Panc1 (cell line): ENCODE data around the gene DCAF11. TPM values are rescaled to one million over a fixed set of nuclear protein-coding genes. Genes with fewer than 3 reads are reported as not detected.

Experiments used
- ATAC-seq: fragments of 200-7000 bp; cut with Tn5 transposase; 2 replicates; pipeline ENCODE4 v1.9.1; 2020; ENCODE audit warnings: mild to moderate bottlenecking, moderate library complexity
- BruUV-seq: library from RNA; stranded (reverse); fragments of 400-500 nt; replicated peaks from 2 replicates; lab custom pipeline; 2021; lab: Mats Ljungman, UMichigan
- CTCF ChIA-PET: fragments of 300-600 bp; sonication (Branson Sonifier 250); formaldehyde crosslinking; loops from one replicate; lab custom pipeline; 2022; ENCODE audit warnings: antibody characterized with exemption; lab: Charles Lee
- POLR2A ChIA-PET: fragments of 300-600 bp; sonication (Branson Sonifier 250); formaldehyde crosslinking; loops from one replicate; lab custom pipeline; 2022; ENCODE audit warnings: antibody characterized with exemption; lab: Charles Lee
- DNase-seq: peaks from one replicate; pipeline ENCODE4 v3.0.0-alpha.2; 2010; ENCODE audit warnings: low read depth, low spot score
- H3K27ac ChIP-seq: 2 replicates; pipeline ENCODE4 v1.5.1; 2011; ENCODE audit warnings: mild to moderate bottlenecking, low read length, inconsistent platforms
- H3K27me3 ChIP-seq: fragments of 200-500 bp; sonication (Bioruptor generic); 2 replicates; pipeline ENCODE4 v1.6.0; 2014; ENCODE audit warnings: low read length, inconsistent platforms; ENCODE audit not compliant: control insufficient read depth, insufficient read depth
- H3K36me3 ChIP-seq: fragments of 200-500 bp; sonication (Bioruptor generic); 2 replicates; pipeline ENCODE4 v1.5.1; 2014; ENCODE audit warnings: inconsistent platforms, mild to moderate bottlenecking, low read length, moderate library complexity; ENCODE audit not compliant: control insufficient read depth, insufficient read depth
- H3K4me1 ChIP-seq: 2 replicates; pipeline ENCODE4 v1.5.1; 2011; ENCODE audit warnings: inconsistent platforms, mild to moderate bottlenecking, low read length, moderate library complexity; ENCODE audit not compliant: control insufficient read depth, insufficient read depth
- H3K4me3 ChIP-seq, 2 experiments: 2 replicates each; pipeline ENCODE4 v1.5.1; 2011 to 2012; ENCODE audit warnings: low read depth in 2 of 2, low read length in 2 of 2, mild to moderate bottlenecking in 2 of 2, inconsistent platforms in 1 of 2, moderate library complexity in 1 of 2
- H3K9me3 ChIP-seq: fragments of 200-500 bp; sonication (Bioruptor generic); 2 replicates; pipeline ENCODE4 v1.5.1; 2014; ENCODE audit warnings: low read depth, mild to moderate bottlenecking, inconsistent platforms, low read length, moderate library complexity; ENCODE audit not compliant: control insufficient read depth, insufficient read depth
- POLR2AphosphoS5 ChIP-seq: IDR thresholded peaks from 2 replicates; pipeline ENCODE4 v1.6.1; 2012; ENCODE audit warnings: mild to moderate bottlenecking, low read depth, low read length, moderate library complexity
- SIN3A ChIP-seq: IDR thresholded peaks from 2 replicates; pipeline ENCODE4 v1.6.1; 2012; ENCODE audit warnings: low read depth, mild to moderate bottlenecking, low read length, moderate library complexity, borderline replicate concordance; ENCODE audit not compliant: insufficient read depth
- TCF7L2 ChIP-seq: IDR thresholded peaks from 2 replicates; pipeline ENCODE4 v1.6.1; 2011; ENCODE audit warnings: mild to moderate bottlenecking, low read depth, low read length, inconsistent platforms
- in situ Hi-C: cut with HindIII; loops from 2 replicates; pipeline ENCODE4 v1.10.0; 2016; ENCODE audit warnings: low sequenced_read_pairs, low pct_unique_long_range_greater_than_20kb
- intact Hi-C: fragments of 100-400 bp; cut with micrococcal nuclease; formaldehyde crosslinking; loops from one replicate; pipeline ENCODE4 v1.10.0; 2022; ENCODE audit not compliant: unreplicated experiment
- total RNA-seq: library from RNA; stranded (reverse); gene quantifications from one replicate; pipeline ENCODE4 v1.2.1, GENCODE V29; 2021; ENCODE audit not compliant: unreplicated experiment
- TF ChIP-seq, protein P1 (sequence below): fragments of 450-650 bp; IDR thresholded peaks from 2 replicates; pipeline ENCODE4 v1.5.1; 2017; ENCODE audit warnings: mild to moderate bottlenecking
- TF ChIP-seq, protein P2 (sequence below), 2 experiments: IDR thresholded peaks; 2 replicates each; pipeline ENCODE4 v1.6.1; 2011 to 2012; ENCODE audit warnings: low read depth in 2 of 2, control low read depth in 1 of 2, low read length in 1 of 2, mild to moderate bottlenecking in 1 of 2, moderate library complexity in 1 of 2; ENCODE audit not compliant: insufficient read depth in 1 of 2

The DCAF11 gene
- total RNA-seq, 1 experiment from 2014 or later, result 37.4 TPM

DNA sequence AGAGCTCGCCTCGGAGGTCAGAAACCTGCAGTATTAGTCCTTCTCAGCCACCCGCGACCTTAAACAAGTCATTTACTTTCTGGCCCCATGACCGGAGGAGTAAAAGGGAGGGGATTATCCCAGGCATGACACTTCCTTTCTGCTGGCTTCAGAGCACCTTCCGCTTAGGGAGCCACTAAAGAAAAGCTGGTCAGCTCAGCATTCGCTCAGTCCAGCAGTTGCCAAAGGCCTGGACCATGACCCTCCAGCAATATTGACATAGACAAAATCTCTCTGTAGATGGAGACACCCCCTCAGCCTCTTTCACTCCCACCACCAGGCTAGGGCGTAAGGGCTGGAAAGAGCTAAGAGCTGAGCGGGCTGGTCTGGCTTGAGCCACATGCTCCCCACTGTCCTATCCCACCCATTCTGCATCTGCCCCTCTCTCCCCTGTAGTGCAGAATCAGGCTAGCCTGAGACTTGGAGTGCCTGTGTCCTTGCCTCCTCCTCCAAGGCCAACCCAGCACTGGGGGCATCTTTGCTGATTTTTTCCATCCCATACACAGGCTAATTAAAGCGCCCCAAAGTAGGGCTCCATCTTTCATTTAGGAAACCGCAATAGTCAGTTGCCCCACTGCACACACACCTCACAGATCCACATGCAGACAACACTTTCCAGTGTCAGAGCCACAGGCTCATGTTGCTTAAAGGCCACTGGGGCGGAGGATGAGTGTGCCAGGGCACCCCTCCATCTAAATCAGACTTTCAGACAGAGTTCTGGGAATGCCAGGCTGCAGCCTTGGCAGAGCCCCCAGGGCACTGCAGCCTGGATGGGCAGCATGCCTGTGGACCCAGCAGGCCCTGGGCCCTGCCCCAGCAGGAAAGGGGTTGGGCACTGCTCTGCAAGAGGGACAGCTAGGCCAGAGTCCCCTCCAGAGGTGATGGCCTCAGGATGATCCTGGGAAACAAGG lies 47.2 kb upstream of the DCAF11 start:
- in situ Hi-C loops (no loop called here), intact Hi-C loops (no loop called here)
- TF ChIP-seq POLR2AphosphoS5 (no peak), TCF7L2 (no peak), SIN3A (no peak)
- TF ChIP-seq, protein P1, sequence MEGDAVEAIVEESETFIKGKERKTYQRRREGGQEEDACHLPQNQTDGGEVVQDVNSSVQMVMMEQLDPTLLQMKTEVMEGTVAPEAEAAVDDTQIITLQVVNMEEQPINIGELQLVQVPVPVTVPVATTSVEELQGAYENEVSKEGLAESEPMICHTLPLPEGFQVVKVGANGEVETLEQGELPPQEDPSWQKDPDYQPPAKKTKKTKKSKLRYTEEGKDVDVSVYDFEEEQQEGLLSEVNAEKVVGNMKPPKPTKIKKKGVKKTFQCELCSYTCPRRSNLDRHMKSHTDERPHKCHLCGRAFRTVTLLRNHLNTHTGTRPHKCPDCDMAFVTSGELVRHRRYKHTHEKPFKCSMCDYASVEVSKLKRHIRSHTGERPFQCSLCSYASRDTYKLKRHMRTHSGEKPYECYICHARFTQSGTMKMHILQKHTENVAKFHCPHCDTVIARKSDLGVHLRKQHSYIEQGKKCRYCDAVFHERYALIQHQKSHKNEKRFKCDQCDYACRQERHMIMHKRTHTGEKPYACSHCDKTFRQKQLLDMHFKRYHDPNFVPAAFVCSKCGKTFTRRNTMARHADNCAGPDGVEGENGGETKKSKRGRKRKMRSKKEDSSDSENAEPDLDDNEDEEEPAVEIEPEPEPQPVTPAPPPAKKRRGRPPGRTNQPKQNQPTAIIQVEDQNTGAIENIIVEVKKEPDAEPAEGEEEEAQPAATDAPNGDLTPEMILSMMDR, result no peak
- TF ChIP-seq, protein P2, sequence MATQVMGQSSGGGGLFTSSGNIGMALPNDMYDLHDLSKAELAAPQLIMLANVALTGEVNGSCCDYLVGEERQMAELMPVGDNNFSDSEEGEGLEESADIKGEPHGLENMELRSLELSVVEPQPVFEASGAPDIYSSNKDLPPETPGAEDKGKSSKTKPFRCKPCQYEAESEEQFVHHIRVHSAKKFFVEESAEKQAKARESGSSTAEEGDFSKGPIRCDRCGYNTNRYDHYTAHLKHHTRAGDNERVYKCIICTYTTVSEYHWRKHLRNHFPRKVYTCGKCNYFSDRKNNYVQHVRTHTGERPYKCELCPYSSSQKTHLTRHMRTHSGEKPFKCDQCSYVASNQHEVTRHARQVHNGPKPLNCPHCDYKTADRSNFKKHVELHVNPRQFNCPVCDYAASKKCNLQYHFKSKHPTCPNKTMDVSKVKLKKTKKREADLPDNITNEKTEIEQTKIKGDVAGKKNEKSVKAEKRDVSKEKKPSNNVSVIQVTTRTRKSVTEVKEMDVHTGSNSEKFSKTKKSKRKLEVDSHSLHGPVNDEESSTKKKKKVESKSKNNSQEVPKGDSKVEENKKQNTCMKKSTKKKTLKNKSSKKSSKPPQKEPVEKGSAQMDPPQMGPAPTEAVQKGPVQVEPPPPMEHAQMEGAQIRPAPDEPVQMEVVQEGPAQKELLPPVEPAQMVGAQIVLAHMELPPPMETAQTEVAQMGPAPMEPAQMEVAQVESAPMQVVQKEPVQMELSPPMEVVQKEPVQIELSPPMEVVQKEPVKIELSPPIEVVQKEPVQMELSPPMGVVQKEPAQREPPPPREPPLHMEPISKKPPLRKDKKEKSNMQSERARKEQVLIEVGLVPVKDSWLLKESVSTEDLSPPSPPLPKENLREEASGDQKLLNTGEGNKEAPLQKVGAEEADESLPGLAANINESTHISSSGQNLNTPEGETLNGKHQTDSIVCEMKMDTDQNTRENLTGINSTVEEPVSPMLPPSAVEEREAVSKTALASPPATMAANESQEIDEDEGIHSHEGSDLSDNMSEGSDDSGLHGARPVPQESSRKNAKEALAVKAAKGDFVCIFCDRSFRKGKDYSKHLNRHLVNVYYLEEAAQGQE (IDR thresholded peaks at IDR 0.05; ENCODE audit: insufficient read depth in 1 of 2, low read depth in 2 of 2, low read length in 1 of 2), result no peak
- no peak for DNase-seq
- no peak overlapping the region for H3K4me3 ChIP-seq
- H3K27me3 ChIP-seq, result no peaks in the 10 kb centered on the region
- POLR2A ChIA-PET, result no interaction called here
- no peaks in the 10 kb centered on the region for H3K4me1 ChIP-seq
- no peak overlapping the region for H3K27ac ChIP-seq
- no peaks in the 10 kb centered on the region for H3K9me3 ChIP-seq
- BruUV-seq, result no TSS peak
- no peak for ATAC-seq
- H3K36me3 ChIP-seq, result no peaks in the 10 kb centered on the region
- CTCF ChIA-PET, result no interaction called here

DNA sequence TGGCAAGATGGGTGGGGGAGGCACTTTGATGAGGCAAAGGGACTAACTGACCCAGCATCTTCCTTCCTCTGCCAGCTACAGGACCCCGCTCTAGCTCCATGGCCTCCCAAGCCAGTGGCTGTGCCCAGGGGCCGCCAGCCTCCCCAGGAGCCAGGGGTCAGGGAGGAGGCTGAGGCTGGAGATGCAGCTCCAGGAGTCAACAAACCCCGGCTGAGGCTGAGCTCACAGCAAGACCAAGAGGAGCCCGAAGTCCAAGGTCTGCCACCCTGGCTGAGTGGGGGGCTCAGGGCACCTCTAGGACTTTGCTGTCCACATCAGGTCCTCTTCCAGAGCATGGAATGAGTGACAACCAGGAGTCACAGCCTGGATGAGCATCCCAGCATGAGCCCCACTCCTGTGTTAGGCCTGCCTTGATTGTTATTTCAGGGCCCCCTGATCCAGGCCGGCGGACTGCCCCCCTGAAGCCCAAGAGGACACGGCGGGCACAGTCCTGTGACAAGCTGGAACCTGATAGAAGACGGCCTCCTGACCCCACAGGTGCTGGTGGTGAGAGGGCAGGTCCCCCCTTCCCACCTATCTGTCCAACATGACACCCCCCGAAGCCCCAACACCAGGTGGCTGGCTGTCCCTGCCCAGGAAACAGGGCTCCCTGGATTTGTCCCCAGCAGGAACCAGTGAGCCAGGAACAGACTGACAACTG lies 45.7 kb upstream of the DCAF11 start:
- no peaks in the 10 kb centered on the region for H3K9me3 ChIP-seq
- no peaks in the 10 kb centered on the region for H3K4me1 ChIP-seq
- H3K36me3 ChIP-seq, result no peaks in the 10 kb centered on the region
- ChIA-PET CTCF (interaction anchor here (1.0 kb wide), 1 partner anchor 239 kb away, joined by 3 read pairs; the partner anchor contains the start of gene CIDEB), POLR2A (no interaction called here)
- no TSS peak for BruUV-seq
- no peak overlapping the region for H3K27ac ChIP-seq
- no peak overlapping the region for H3K4me3 ChIP-seq
- no peaks in the 10 kb centered on the region for H3K27me3 ChIP-seq
- in situ Hi-C loops (no loop called here), intact Hi-C loops (no loop called here)
- DNase-seq (no peak), ATAC-seq (no peak)
- TF ChIP-seq POLR2AphosphoS5 (no peak), SIN3A (no peak), TCF7L2 (no peak)
- TF ChIP-seq, protein P2 (IDR thresholded peaks at IDR 0.05; ENCODE audit: insufficient read depth in 1 of 2, low read depth in 2 of 2, low read length in 1 of 2), result no peak
- TF ChIP-seq, protein P1, result no peak
